ENCODE data around the gene TSEN34.

GRCh38 chr19:54189735-54190502 is 1.2 kb upstream of the TSEN34 start:
- TF ChIP-seq CTCF (IDR thresholded peaks at IDR 0.05) = no peak
- TF ChIP-seq POLR2A (IDR thresholded peaks at IDR 0.05) = peak; percentile 47 to 68
- TF ChIP-seq EP300 (IDR thresholded peaks at IDR 0.05) = no peak
- TF ChIP-seq POLR2AphosphoS5 (IDR thresholded peaks at IDR 0.05) = peak in 2 of 3 donors; percentile 75 to 78
